ENCODE data around the gene RNU6-1. TPM values are rescaled to one million over a fixed set of nuclear protein-coding genes. Genes with fewer than 3 reads are reported as not detected.

The RNU6-1 gene
- total RNA-seq, 1 donor from 2014 or later: not detected

DNA sequence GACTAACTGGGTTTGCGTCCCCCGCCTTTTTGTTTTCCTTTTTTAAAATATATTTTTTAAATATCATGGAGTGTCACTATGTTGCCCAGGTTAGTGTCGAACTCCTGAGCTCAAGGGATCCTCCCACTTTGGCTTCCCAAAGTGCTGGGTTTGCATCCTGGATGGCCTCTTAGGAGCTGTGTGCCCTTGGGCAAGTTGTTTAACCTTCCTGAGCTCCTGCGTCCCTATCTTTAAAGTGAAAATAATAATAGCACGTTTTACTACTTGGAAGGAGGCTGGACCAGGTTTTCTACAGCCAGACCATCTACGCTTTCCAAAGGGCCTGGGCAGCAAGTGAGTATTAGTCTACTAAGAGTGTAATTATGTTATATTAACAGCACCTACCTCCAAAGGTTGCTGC, 44.2 kb upstream of the RNU6-1 start:
- H3K27ac Mint-ChIP-seq: peak overlapping the region; percentile 19

DNA sequence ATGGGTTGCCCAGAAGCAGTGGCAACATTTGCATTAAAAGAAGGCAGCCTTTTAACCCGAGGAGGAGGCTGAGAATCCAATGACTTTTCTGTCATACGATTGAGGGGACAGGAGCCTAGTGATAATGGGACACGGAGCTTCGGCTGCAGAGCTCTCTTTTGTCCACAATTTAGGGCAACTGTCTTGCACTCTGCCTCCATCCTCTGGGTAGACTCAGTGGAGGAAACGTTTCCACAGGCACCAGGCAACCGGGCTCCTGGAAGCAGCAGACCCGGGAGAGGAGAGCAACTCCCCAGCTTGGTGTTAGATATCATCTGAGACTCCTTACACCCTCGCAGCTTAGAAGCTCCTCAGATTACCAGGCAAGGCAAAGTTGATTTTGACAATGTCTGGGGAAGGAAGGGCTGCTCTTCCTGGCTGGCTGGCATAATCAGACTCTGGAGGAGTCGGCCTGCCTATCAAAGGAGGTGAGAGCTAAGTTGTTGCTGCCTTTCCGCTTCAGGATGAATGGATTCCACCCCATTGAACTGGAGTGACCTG, 43.5 kb upstream of the RNU6-1 start:
- Mint-ChIP-seq H3K27ac (no peak overlapping the region), H3K4me1 (ENCODE audit: unreplicated experiment) (peaks cover 39% of the 10 kb centered on the region), H3K4me3 (peak overlapping the region; percentile 35), H3K36me3 (peaks cover 1% of the 10 kb centered on the region), H3K27me3 (no peaks in the 10 kb centered on the region), H3K9me3 (no peaks in the 10 kb centered on the region)
- no peak for DNase-seq (ENCODE audit: extremely low spot score, unreplicated experiment)
- TF ChIP-seq, protein P1, sequence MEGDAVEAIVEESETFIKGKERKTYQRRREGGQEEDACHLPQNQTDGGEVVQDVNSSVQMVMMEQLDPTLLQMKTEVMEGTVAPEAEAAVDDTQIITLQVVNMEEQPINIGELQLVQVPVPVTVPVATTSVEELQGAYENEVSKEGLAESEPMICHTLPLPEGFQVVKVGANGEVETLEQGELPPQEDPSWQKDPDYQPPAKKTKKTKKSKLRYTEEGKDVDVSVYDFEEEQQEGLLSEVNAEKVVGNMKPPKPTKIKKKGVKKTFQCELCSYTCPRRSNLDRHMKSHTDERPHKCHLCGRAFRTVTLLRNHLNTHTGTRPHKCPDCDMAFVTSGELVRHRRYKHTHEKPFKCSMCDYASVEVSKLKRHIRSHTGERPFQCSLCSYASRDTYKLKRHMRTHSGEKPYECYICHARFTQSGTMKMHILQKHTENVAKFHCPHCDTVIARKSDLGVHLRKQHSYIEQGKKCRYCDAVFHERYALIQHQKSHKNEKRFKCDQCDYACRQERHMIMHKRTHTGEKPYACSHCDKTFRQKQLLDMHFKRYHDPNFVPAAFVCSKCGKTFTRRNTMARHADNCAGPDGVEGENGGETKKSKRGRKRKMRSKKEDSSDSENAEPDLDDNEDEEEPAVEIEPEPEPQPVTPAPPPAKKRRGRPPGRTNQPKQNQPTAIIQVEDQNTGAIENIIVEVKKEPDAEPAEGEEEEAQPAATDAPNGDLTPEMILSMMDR (conservative IDR thresholded peaks at IDR 0.05): no peak

More for the DNA sequence above, 44.2 kb upstream of the RNU6-1 start:
- H3K36me3 Mint-ChIP-seq: peaks cover 5% of the 10 kb centered on the region
- H3K27me3 Mint-ChIP-seq: no peaks in the 10 kb centered on the region
- no peak for DNase-seq (ENCODE audit: extremely low spot score, unreplicated experiment)
- H3K9me3 Mint-ChIP-seq: no peaks in the 10 kb centered on the region
- H3K4me1 Mint-ChIP-seq (ENCODE audit: unreplicated experiment): peaks cover 35% of the 10 kb centered on the region
- peak overlapping the region; percentile 46 for H3K4me3 Mint-ChIP-seq
- TF ChIP-seq, protein P1 (conservative IDR thresholded peaks at IDR 0.05): no peak

DNA sequence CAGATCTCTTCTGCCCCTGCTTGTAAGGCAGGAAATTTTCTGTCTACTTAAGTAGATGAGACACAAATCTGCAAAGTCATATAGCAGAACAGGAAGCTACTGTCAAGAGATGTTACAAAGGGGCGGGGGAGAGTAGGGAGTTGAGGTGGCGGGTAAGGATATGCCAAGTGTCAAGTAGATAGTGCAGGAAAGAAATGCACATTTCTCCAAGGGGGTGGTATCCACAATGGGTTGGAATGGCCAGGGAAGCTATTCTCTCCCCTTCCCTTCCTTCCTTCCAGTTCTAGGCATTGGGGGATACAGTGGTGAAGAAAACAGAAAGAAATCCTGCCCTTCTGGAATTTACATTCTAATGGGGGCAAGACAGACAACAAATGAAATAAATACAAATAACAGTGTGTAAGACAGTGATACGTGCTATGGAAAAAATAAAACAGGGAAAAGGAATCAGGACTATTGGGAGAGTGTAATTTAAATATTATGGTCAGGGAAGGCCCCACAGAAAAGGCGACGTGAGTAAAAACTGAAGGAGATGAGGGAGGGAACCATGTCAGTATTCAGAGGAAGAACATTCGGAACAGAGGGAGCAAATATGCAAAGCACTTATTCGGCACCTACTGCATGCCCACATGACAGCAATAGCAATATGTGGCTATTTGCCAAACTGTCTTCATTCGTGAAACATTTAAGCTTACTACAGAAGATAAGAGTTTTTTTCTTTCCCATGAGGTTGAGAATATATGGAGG, 42.8 kb upstream of the RNU6-1 start:
- H3K4me1 Mint-ChIP-seq (ENCODE audit: unreplicated experiment): peaks cover 34% of the 10 kb centered on the region
- no peaks in the 10 kb centered on the region for H3K9me3 Mint-ChIP-seq
- TF ChIP-seq, protein P1 (conservative IDR thresholded peaks at IDR 0.05): no peak
- no peaks in the 10 kb centered on the region for H3K27me3 Mint-ChIP-seq
- peak overlapping the region; percentile 91 for H3K27ac Mint-ChIP-seq
- DNase-seq (ENCODE audit: extremely low spot score, unreplicated experiment): no peak
- peak overlapping the region; percentile 35 for H3K4me3 Mint-ChIP-seq
- H3K36me3 Mint-ChIP-seq: no peaks in the 10 kb centered on the region

DNA sequence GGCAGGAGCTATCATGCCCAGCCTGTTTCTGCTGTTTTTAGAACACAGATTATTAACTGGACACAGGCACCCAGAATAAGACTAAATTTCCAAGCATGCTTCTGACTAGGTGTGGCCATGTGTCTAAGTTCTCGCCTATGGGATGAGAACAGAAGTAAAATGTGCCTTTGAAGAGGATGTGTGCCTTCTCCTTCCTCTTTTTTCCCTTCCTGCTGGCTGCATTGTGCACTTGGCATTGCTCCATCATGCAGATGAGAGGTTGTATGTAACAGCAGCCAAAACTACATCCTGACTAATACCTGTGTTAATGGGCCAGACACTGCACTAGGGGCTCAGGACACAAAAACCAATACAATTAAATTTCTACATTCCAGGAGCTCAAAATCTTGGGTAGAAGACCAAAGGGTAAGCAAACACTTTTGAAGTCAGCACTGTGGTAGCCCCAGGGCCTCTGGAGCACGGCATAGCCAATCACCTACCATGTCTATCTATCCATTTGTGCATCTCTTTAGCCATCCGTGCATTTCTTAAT, 40.9 kb upstream of the RNU6-1 start:
- Mint-ChIP-seq H3K9me3 (no peaks in the 10 kb centered on the region), H3K4me1 (ENCODE audit: unreplicated experiment) (peaks cover 31% of the 10 kb centered on the region), H3K36me3 (no peaks in the 10 kb centered on the region), H3K27ac (no peak overlapping the region), H3K27me3 (no peaks in the 10 kb centered on the region), H3K4me3 (no peak overlapping the region)
- TF ChIP-seq, protein P1 (conservative IDR thresholded peaks at IDR 0.05): no peak
- DNase-seq (ENCODE audit: extremely low spot score, unreplicated experiment): no peak

DNA sequence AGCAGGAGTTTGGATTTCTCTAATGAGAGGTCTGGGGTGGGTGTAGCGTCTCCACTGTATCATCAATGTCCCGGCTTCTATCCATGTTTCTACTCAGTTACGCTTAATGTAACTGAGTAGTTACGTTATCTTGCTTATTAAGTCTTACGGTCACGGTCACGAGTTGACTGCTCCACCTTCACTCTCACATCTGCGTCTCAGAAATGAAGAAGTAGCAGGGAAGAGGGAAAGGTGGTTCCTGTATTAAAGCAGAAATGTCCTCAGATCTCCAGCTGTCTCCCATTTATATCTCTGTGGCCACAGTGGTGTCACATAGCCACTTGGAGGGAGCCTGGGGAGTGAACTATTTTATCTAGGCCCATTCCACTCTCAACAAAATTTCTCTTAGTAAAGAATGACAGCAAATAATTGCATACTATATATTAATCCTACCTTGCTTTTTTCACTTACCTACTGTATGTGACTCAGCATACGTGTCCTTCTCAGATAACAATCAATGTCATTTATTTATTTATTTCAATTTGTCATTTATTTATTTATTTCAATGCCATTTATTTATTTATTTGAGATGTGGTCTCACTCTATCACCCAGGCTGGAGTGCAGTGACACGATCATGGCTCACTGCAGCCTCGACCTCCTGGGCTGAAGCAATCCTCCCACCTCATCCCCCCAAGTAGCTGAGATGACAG, 39.7 kb upstream of the RNU6-1 start:
- Mint-ChIP-seq H3K27me3 (no peaks in the 10 kb centered on the region), H3K27ac (no peak overlapping the region), H3K4me3 (no peak overlapping the region), H3K36me3 (no peaks in the 10 kb centered on the region), H3K9me3 (no peaks in the 10 kb centered on the region), H3K4me1 (ENCODE audit: unreplicated experiment) (peaks cover 26% of the 10 kb centered on the region)
- DNase-seq (ENCODE audit: extremely low spot score, unreplicated experiment): no peak
- TF ChIP-seq, protein P1 (conservative IDR thresholded peaks at IDR 0.05): no peak

All from type B pancreatic cell (in vitro differentiated cells).